ENCODE data around the gene CD53.
"Not testable (repeated sequence)": the region's sequence is repeated elsewhere in the genome, so short reads cannot be mapped to it uniquely, and the experiment has no call there.

Gene CD53

GRCh38 chr1:110915804-110916203 is 42.9 kb downstream of the CD53 start:
- no peak for DNase-seq

GRCh38 chr1:110916274-110916668 is 43.3 kb downstream of the CD53 start:
- no peak for DNase-seq

GRCh38 chr1:110916669-110917306 is 43.8 kb downstream of the CD53 start:
- DNase-seq: no peak

- DNase-seq: no peak
Measured at GRCh38 chr1:110918016-110918415, 45.1 kb downstream of the CD53 start.

GRCh38 chr1:110921953-110922352 is 49.0 kb downstream of the CD53 start:
- no peak for DNase-seq

DNA sequence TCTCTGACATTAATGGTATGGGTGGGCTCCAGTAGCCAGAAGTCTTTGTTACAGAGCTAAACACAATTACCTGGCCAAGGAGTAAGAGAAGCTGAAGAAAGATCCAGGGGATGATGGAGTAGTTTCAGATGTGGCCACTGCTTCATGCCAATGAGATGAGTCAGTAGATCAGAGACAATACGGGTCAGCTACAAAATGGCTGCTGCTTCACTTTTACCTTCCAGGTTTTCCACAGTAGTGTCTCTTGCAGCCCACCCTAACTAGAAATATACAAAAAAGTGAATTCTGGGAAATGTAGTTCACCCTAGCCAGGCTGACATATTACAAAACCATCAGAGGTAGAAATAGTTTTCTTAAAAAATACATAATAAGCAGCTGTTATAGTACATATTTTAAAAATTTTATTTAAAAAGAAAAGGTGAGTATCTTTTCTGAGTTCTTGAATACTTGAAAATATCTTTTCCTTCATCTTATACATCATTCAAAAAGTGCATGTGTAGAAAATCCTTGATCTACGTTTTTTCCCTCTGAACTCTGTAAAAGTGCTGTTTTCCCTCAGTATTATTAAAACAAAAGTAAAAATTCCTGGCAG is 54.6 kb downstream of the CD53 start:
- DNase-seq: no peak

DNA sequence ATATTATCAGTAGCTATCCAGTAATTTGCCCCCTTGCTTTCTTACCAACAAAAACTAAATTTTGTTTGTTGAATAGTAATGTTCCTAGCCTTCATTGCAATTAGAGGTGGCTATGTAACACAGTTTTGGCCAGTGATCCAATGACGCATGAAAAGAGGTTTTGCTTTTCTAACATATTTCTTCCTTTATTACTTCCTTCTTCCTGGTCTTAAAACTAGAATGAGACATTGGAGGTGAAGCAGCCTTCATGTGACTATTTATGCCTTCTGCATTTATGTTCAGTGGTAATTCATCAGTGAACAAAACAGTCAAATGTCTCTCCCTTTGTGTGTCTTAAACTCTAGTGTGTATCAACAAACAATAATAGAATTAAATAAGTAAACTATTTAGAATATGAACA is 55.2 kb downstream of the CD53 start:
- no peak for DNase-seq

- DNase-seq: no peak
Measured at GRCh38 chr1:110928904-110929303, 56.0 kb downstream of the CD53 start.

DNA sequence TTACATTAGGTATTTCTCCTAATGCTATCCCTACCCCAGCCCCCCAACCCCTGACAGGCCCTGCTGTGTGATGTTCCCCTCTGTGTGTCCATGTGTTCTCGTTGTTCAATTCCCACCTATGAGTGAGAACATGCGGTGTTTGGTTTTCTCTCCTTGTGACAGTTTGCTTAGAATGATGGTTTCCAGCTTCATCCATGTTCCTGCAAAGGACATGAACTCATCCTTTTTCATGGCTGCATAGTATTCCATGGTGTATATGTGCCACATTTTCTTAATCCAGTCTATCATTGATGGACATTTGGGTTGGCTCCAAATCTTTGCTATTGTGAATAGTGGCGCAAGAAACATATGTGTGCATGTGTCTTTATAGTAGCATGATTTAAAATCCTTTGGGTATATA is 58.1 kb downstream of the CD53 start:
- DNase-seq: not testable (repeated sequence)

DNA sequence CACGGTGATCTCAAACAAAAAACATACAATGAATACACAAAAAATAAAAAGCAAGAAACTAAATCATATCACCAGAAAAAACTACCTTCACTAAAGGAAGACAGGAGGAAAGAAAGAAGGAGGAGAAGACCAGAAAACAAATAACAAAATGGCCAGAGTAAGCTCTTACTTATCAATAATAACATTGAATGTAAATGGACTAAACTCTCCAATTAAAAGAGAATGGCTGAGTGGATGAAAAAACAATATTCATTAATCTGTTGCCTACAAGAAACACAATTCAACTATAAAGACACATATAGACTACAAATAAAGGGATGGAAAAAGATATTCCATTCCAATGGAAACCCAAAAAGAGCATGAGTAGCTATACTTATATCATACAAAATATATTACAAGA is 63.6 kb downstream of the CD53 start:
- DNase-seq: no peak

GRCh38 chr1:110944806-110945205 is 71.9 kb downstream of the CD53 start:
- no peak for DNase-seq

DNA sequence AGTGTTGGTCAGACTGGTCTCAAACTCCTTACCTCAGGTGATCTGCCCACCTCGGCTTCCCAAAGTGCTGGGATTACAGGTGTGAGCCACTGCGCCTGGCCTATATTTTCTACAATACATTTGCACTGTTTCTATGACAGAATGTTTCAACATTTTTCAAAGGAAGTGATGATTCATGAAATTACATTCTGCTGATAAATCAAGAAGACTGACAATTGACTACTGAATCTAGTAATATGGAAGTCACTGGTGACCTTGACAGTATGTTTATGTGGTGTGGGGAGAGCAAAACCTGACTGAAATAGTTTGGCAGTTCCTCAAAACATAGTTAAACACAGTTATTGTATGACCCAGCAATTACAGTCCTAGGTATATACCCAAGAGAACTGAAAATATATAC is 72.7 kb downstream of the CD53 start:
- DNase-seq: no peak

DNA sequence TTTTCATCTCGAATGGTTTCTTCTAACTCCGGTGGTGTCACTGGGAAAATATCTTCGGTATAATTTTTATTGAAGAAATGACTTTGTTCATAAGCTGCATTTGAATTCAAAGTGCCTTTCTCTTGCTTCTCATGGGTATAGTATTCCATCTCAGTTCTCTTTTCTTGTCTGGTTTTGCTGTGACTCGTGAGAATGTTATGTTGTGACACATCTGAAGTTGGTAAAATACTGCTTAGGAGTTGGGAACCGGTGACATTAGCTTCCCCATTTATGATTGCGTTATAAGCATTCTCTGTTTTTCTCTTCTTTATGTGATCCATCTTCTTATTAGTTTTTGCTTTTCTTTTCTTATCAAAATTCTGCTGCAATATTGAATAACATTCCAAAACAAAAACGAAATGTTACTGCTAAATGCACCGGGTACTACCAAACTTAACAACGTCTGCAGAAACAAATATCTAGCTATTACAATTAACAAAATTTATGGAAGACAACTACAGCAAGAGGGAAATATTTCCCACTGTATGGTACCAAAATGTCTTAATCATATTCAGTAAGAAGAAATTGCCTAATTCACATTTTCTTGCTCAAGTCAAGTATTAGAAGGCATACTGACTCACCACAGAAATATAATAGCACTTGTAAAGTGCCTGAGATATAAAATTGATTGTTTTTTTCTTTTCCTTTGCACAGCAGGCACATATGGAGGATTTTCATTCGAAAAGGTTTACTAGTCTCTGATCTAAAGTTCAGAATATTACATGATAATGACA is 75.3 kb downstream of the CD53 start:
- no peak for DNase-seq
